GM21619 (cell line): ENCODE data around the gene NFS1.

Experiments used
- ATAC-seq: cut with Tn5 transposase; IDR thresholded peaks from one replicate; pipeline ENCODE4 v1.9.1; 2021; ENCODE audit not compliant: unreplicated experiment

Gene NFS1

GRCh38 chr20:35644806-35645205, 54.3 kb downstream of the NFS1 start:
- ATAC-seq = no peak

- no peak for ATAC-seq
These were observed 56.1 kb downstream of the NFS1 start for GRCh38 chr20:35643045-35643444.

- ATAC-seq = no peak
These were observed 57.4 kb downstream of the NFS1 start for GRCh38 chr20:35641743-35642142.

- ATAC-seq = no peak
These were observed 58.4 kb downstream of the NFS1 start for GRCh38 chr20:35640724-35641123.

- ATAC-seq = no peak
These were observed 60.4 kb downstream of the NFS1 start for GRCh38 chr20:35638751-35639150.

GRCh38 chr20:35637276-35637675, 61.9 kb downstream of the NFS1 start:
- ATAC-seq = no peak

- ATAC-seq = no peak
These were observed 63.1 kb downstream of the NFS1 start for GRCh38 chr20:35636095-35636494.

- ATAC-seq = no peak
These were observed 63.5 kb downstream of the NFS1 start for GRCh38 chr20:35635652-35636051.

GRCh38 chr20:35632539-35633115, 66.5 kb downstream of the NFS1 start:
- no peak for ATAC-seq

- no peak for ATAC-seq
These were observed 68.5 kb downstream of the NFS1 start for GRCh38 chr20:35630636-35631035.

- no peak for ATAC-seq
These were observed 69.6 kb downstream of the NFS1 start for GRCh38 chr20:35629427-35630145.

- ATAC-seq = no peak
These were observed 72.0 kb downstream of the NFS1 start for GRCh38 chr20:35627121-35627520.

- no peak for ATAC-seq
These were observed 72.7 kb downstream of the NFS1 start for GRCh38 chr20:35626386-35627001.

- no peak for ATAC-seq
These were observed 73.4 kb downstream of the NFS1 start for GRCh38 chr20:35625584-35626385.

GRCh38 chr20:35621560-35621946, 77.6 kb downstream of the NFS1 start:
- ATAC-seq = no peak

- no peak for ATAC-seq
These were observed 78.2 kb downstream of the NFS1 start for GRCh38 chr20:35620818-35621559.

- peak; percentile 34 for ATAC-seq
These were observed 79.7 kb downstream of the NFS1 start for GRCh38 chr20:35619196-35620095.

- no peak for ATAC-seq
These were observed 80.7 kb downstream of the NFS1 start for GRCh38 chr20:35618263-35619131.
